HepG2 (cell line): ENCODE results near the gene SLC29A2. TPM values are rescaled to one million over a fixed set of nuclear protein-coding genes. Genes with fewer than 3 reads are reported as not detected.

Experiments
- CBFB ChIP-seq: sonication (generic); formaldehyde crosslinking; IDR thresholded peaks from 2 replicates; pipeline ENCODE4 v1.4.0; 2020; ENCODE audit warnings: missing genetic modification reagents
- GMEB2 ChIP-seq: IDR thresholded peaks from 2 replicates; pipeline ENCODE4 v1.6.1; 2016; ENCODE audit warnings: missing biosample characterization, missing genetic modification reagents, low read depth
- ISL2 ChIP-seq: sonication (generic); formaldehyde crosslinking; IDR thresholded peaks from 2 replicates; pipeline ENCODE4 v1.5.0; 2020; ENCODE audit warnings: missing genetic modification reagents
- KLF9 ChIP-seq: IDR thresholded peaks from 2 replicates; pipeline ENCODE4 v1.6.1; 2016; ENCODE audit warnings: low read depth
- MED8 ChIP-seq: sonication (generic); formaldehyde crosslinking; IDR thresholded peaks from 2 replicates; pipeline ENCODE4 v1.8.1; 2023; ENCODE audit warnings: mild to moderate bottlenecking, missing genetic modification reagents; ENCODE audit not compliant: insufficient replicate concordance
- NFAT5 ChIP-seq: sonication (generic); formaldehyde crosslinking; IDR thresholded peaks from 2 replicates; pipeline ENCODE4 v1.4.0; 2020; ENCODE audit warnings: missing genetic modification reagents
- NFE2 ChIP-seq: sonication (generic); formaldehyde crosslinking; IDR thresholded peaks from 2 replicates; pipeline ENCODE4 v1.4.0; 2020; ENCODE audit warnings: missing genetic modification reagents
- NKX3-1 ChIP-seq: sonication (generic); formaldehyde crosslinking; IDR thresholded peaks from 2 replicates; pipeline ENCODE4 v1.5.0; 2020; ENCODE audit warnings: missing genetic modification reagents
- POLR2G ChIP-seq: fragments of 200-400 bp; formaldehyde crosslinking; IDR thresholded peaks from 2 replicates; pipeline ENCODE4 v1.6.1; 2018; ENCODE audit warnings: mild to moderate bottlenecking, low read depth, low read length, moderate library complexity
- SP5 ChIP-seq: IDR thresholded peaks from 2 replicates; pipeline ENCODE4 v1.6.1; 2016; ENCODE audit warnings: low read depth, borderline replicate concordance
- ZFP37 ChIP-seq: sonication (generic); formaldehyde crosslinking; IDR thresholded peaks from 2 replicates; pipeline ENCODE4 v1.4.0; 2020; ENCODE audit warnings: missing genetic modification reagents, borderline replicate concordance
- ZNF234 ChIP-seq: sonication (generic); formaldehyde crosslinking; conservative IDR thresholded peaks from 2 replicates; pipeline ENCODE4 v1.5.1; 2020; ENCODE audit warnings: mild to moderate bottlenecking, missing genetic modification reagents
- ZNF30 ChIP-seq: sonication (generic); formaldehyde crosslinking; IDR thresholded peaks from 2 replicates; pipeline ENCODE4 v1.5.0; 2020; ENCODE audit warnings: mild to moderate bottlenecking, missing genetic modification reagents
- ZNF431 ChIP-seq: sonication (generic); formaldehyde crosslinking; IDR thresholded peaks from 2 replicates; pipeline ENCODE4 v1.9.0; 2022; ENCODE audit warnings: missing genetic modification reagents, low read depth, mild to moderate bottlenecking, borderline replicate concordance
- polyA plus RNA-seq, 8 experiments: library from polyadenylated mRNA; depleted of rRNA in 3 of 8; stranded (reverse) in 7 of 8; unstranded in 1 of 8; fragments of >200 nt; fragmentation: Illumina TruSeq in 4 of 8; extraction: Trizol in 4 of 8; gene quantifications; 2 replicates each; pipeline versions ENCODE4 v1.2.1 to v1.2.3, GENCODE V29; 2011 to 2016; ENCODE audit warnings: low read depth in 4 of 8, missing spikeins in 1 of 8, mixed read lengths in 1 of 8; ENCODE audit not compliant: insufficient read depth in 1 of 8
- total RNA-seq, 5 experiments: library from RNA; depleted of rRNA; stranded (reverse); fragments of >200 nt; fragmentation: Illumina TruSeq; extraction: Trizol; gene quantifications; 2 replicates each; pipeline ENCODE4 v1.2.3, GENCODE V29; 2016; ENCODE audit warnings: low read depth in 1 of 5
- TF ChIP-seq, protein P1 (sequence below): sonication (generic); formaldehyde crosslinking; IDR thresholded peaks from 2 replicates; pipeline ENCODE4 v1.4.0; 2020; ENCODE audit warnings: low read depth, missing genetic modification reagents
- TF ChIP-seq, protein P2 (sequence below): sonication (generic); formaldehyde crosslinking; IDR thresholded peaks from 2 replicates; pipeline ENCODE4 v1.5.0; 2020; ENCODE audit warnings: mild to moderate bottlenecking, missing genetic modification reagents

SLC29A2 gene
- total and polyA plus RNA-seq, 2 of the 13 experiments (the other 11 are each of a cell fraction or from before 2014, with no cell fraction given): 0.63 to 0.66 TPM

DNA sequence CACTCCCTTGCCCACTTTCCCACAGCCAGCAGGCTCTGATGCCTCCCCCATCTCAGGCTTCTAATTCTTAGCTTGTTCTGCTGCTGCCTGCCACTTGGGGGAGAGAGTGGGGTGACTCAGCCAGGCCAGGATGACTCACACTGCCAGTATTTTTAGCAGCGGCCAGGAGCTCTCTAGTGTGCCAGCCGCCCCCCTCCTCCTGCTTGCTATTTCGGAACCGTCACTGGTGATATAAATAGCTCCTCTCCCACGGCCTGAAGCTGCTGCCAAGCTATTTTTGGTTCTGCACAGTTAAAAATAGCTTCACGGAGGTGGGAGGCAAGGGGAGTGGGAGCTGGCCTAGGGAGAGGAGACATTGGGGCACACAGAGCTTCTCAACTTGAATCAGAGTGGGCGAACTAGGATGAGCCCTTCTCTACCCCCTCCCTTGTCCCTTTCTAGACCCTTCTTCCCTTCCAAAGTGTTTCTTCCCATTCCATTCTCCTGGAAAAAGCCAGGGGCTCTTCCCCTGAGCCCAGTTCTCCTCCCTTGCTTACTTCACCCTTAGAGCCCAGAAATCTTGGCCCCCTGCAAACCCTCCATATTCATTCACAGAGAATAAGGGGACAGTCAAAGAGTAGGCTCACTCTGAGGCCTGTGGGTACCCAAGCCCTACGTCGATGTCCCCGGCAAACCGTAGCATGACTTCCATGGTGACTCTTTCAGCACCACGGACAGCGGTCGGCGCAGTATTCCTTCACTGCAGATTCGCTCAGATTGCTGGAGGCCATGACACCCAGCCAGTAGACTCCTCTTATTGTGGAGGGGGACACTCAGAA lies 46.8 kb upstream of the SLC29A2 start (continued):
- TF ChIP-seq ZFP37 (peak; percentile 98), SP5 (CRISPR knock-in tag) (0 out of 2 replicates have a peak, but pooled peaks have one; percentile 27), NFE2 (CRISPR knock-in tag) (no peak), KLF9 (CRISPR knock-in tag) (no peak), CBFB (CRISPR knock-in tag) (no peak), ISL2 (CRISPR knock-in tag) (peak; percentile 58), GMEB2 (CRISPR knock-in tag) (no peak), ZNF234 (CRISPR knock-in tag) (0 out of 2 replicates have a peak, but pooled peaks have one; percentile 46), POLR2G (no peak), NFAT5 (CRISPR knock-in tag) (peak; percentile 89), ZNF431 (CRISPR knock-in tag) (peak; percentile 72; the same call in 1 of the 2 replicates), NKX3-1 (CRISPR knock-in tag) (peak; percentile 92), MED8 (CRISPR knock-in tag) (no peak), ZNF30 (no peak)
- TF ChIP-seq, protein P1, sequence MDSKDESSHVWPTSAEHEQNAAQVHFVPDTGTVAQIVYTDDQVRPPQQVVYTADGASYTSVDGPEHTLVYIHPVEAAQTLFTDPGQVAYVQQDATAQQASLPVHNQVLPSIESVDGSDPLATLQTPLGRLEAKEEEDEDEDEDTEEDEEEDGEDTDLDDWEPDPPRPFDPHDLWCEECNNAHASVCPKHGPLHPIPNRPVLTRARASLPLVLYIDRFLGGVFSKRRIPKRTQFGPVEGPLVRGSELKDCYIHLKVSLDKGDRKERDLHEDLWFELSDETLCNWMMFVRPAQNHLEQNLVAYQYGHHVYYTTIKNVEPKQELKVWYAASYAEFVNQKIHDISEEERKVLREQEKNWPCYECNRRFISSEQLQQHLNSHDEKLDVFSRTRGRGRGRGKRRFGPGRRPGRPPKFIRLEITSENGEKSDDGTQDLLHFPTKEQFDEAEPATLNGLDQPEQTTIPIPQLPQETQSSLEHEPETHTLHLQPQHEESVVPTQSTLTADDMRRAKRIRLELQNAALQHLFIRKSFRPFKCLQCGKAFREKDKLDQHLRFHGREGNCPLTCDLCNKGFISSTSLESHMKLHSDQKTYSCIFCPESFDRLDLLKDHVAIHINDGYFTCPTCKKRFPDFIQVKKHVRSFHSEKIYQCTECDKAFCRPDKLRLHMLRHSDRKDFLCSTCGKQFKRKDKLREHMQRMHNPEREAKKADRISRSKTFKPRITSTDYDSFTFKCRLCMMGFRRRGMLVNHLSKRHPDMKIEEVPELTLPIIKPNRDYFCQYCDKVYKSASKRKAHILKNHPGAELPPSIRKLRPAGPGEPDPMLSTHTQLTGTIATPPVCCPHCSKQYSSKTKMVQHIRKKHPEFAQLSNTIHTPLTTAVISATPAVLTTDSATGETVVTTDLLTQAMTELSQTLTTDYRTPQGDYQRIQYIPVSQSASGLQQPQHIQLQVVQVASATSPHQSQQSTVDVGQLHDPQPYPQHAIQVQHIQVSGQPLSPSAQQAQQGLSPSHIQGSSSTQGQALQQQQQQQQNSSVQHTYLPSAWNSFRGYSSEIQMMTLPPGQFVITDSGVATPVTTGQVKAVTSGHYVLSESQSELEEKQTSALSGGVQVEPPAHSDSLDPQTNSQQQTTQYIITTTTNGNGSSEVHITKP (CRISPR knock-in tag): peak; percentile 43; the same call in 1 of the 2 replicates
- TF ChIP-seq, protein P2, sequence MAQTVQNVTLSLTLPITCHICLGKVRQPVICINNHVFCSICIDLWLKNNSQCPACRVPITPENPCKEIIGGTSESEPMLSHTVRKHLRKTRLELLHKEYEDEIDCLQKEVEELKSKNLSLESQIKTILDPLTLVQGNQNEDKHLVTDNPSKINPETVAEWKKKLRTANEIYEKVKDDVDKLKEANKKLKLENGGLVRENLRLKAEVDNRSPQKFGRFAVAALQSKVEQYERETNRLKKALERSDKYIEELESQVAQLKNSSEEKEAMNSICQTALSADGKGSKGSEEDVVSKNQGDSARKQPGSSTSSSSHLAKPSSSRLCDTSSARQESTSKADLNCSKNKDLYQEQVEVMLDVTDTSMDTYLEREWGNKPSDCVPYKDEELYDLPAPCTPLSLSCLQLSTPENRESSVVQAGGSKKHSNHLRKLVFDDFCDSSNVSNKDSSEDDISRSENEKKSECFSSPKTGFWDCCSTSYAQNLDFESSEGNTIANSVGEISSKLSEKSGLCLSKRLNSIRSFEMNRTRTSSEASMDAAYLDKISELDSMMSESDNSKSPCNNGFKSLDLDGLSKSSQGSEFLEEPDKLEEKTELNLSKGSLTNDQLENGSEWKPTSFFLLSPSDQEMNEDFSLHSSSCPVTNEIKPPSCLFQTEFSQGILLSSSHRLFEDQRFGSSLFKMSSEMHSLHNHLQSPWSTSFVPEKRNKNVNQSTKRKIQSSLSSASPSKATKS (CRISPR knock-in tag): no peak
